Measurements from ENCODE around the gene CLPX.
"Not testable (repeated sequence)": the region's sequence is repeated elsewhere in the genome, so short reads cannot be mapped to it uniquely, and the experiment has no call there.

The CLPX gene

DNA sequence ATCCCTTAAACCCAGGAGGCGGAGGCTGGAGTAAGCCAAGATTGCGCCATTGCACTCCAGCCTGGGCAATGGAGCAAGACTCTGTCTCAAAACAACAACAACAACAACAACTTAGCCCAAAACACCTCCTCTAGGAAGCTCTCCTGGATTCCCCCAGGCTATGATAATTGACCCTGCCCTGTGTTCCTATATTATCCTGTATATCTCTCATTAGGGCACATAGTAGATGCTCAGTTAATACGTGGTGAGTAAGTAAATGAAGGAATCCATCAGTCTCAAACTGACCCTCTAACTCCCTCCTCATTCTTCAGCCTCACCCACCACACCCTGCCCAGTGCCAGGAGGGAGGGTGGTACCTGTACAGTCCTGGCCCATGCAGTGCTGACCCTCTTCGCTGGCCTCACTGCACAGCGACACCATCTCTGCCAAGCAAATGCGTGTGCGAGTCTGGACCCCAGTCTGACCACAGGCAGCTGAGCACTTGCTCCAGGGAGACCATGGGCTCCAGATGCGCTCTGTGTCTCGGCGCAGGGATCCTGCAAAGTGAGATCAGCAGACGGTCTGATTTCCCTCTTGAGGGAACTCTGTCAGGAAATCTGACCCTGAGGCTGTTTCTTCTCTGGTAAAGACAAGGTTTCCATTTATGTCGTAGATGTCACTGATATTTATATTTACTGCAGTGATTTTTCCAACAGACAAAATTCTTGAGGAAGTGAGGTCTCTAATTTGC, 20.0 kb upstream of the CLPX start:
- DNase-seq, result no peak

DNA sequence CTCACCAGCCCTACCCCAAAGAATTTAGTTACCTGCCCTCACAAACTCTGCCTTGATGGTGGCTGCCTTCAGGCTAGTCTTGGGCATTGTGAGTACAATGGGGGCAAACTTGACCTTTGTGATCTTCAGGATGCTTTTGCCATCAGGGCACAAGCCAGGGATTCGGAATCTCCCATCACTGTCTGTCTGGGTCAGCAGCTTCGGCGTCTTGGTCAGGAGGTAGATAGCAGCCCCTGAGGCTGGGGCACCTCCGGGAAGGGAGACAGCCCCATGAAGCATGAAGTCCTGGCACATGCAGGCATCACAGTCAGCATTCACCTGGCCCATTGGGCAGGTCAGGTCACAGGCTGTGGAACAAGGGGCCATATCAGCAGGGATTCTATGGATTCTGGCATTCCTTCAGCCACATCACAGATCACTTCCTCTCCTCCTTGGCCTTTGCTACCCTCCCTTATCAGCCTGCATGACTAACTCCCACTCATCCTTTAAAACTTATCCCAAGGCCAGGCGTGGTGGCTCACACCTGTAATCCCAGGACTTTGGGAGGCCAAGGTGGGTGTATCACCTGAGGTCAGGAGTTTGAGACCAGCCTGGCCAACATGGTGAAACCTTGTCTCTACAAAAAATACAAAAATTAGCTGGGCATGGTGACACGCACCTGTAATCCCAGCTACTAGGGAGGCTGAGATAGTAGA, 19.2 kb upstream of the CLPX start:
- DNase-seq, result no peak

DNA sequence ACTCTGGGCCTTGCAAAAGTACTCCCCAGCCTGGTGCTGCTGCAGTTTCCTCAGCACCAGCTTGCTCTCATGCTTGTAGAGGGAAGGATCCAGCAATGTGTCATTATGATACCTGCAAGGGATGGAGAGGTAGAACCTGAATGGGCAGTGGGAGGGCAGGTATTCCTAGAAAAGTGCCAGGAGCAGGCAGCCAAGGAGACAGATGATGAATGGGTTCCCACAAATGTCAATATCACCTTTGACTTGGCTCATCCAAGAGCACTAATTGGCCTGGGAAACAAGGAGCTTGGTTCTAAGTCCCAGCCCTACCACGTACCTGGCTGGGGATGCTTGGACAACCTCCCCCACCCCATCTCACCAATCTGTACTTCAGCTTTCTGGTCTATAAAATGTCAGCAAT, 16.8 kb upstream of the CLPX start:
- DNase-seq, result no peak

DNA sequence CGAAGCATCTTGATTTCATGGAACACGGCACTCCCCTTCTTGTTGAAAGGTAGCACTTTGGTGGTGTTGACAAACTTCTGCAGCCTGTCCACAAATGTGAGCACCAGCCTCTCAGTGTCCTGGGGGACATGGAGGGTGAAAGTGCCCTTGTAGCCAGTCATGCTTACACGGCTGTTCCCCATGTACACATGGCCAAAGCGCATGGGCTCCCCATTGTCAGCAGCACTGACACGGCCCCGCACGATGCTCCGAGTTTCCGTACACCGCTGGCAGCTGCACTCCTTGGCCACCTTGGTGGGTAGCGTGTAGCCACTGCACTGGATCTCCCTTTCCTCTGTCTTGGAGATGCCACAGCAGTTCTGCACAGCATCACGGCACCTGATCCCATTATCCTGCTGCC, 13.4 kb upstream of the CLPX start:
- no peak for DNase-seq

DNA sequence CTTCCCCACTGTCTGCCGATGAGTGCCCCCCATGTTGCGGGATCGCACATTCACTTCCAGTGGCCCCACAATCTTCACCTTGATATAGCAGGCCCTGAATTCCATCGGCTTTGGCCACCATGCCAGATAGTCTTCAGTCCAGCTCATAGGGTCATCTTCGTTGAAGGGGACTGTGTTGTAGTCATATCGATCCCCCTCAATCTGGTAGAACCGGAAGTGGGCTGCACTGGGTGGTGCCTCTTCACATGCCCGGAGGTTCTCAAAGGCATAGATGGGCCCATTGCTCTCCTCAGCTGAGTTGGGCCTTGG, 12.1 kb upstream of the CLPX start:
- no peak for DNase-seq

DNA sequence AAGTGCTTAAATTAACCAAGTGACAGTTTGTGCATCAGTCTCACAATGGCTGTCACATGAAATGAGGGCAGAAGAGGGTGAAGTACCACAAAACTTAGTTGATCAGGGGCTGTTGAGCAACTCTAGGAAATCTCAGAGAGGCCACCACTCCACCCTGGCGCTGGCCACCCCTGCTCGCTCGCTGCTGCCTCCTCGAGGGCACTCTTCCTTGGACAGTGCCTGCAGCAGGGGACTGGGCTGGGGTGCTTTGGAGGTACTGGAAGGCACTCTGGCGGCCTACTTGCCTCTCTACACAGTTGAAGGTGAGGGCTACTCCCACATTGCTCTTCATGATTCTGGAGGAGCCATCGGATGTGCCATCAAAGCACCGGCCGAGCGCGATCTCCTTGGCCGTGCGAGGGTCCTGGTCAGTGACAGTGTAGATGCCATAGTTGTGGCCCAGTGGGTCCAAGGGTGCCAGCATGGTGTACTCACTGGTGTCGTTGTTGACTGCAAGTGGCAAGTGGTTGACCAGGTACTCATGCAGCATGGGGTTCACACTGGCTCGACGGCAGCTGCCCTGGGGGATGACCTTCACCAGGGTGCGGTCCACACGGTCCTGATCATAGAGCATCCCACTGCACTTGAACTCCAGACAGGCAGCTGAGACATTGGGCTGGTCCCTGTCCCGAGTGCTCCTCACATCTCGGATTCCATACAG, 11.6 kb upstream of the CLPX start:
- no peak for DNase-seq

DNA sequence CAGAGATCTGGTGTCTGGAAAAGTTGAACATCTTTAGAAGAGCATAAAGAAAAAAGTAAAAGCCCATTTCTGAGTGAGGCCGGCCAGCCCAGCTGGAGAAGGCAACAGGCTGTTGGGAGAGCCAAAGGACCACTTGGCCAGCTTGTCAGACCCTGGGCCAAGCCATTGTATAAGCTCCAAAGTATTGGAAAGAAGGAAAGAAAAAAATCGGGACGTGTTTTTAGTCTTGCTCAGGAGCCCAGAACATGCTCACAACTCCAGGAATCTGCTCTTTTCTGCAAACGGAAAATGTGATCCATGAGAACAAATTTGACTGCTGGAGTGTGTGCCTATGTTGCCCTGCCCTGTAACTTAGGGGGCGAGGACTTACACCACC, 10.4 kb upstream of the CLPX start:
- no peak for DNase-seq

DNA sequence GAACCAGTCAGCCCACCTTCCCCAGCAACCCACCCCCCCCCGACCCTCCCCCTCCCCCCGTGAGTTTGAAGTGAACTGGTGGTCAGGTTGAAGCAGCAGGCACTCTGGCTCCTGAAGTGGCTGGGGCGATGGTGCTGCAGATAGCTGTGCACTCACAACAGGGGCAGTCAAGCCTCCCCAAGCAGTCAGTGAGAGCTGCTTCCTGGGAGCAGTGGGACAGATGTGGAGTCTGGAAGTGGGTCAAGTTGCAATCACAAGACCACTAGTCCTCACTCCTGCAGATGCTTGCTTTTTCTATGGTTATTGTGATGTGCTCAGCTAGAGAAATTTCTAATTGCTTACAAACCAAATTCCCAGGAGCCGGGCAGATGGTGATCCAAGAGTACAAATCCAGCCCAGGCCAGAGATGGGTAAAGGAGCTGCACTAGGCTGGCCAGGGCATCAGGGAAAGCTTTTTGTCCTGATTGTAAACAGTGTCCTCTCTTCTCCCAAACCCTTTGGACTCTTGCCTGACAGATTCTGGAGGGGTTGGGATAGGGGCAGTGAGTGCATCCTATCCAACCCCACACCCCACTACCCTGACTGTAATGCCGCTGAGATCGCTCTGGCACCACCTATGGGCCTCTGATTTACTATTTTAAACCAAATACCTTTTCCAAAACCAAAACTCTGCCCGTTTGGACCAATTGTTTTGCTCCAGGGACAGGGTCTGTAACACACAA, 9.8 kb upstream of the CLPX start:
- no peak for DNase-seq

DNA sequence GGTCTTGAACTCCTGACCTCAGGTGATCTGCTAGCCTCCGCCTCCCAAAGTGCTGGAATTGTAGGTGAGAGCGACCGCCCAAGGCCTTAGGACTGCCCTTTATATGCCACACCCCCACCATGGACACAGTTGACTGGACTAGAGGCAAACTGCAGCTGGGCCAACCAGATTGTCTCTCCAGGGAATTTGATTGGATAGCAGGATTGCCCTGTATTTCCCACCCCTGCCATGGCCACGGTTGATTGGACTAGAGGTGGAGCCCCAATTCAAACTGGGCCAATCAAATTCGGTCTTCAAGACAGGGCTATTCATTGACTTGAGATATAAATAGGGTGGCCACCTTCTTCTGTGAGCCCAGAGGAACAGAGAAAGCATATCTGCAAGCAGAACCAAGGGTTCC, 6.9 kb upstream of the CLPX start:
- DNase-seq, result no peak

DNA sequence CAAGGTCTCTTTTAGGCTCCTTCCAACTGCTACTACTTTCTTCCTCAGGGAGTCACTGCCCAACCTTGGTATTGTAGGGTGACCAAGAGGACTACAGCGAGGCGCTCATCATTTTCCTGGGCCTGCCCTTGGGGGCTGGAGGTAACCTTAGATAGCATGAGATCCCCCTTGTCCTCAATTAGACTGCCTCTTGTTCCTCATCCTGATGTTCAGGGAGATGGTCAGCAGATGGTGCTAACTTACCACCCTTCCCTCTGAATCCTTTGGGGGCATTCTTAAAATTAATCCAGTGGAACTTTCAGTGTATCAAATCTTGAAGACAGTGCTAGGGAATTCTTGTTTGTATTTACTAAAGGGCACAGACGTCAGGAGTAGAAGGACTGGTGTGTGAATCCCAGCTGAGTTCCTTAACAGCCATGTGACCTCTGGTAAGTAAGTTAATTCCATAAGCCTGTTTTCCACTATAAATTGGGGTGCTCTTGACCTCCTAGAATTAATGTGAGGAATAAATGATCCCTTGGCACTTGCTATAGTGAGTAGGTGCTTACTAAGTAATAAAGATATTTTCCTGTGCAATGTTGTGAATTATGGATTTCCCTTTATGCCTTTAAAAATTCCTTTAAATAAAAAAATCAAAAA, 4.1 kb upstream of the CLPX start:
- DNase-seq, result no peak

DNA sequence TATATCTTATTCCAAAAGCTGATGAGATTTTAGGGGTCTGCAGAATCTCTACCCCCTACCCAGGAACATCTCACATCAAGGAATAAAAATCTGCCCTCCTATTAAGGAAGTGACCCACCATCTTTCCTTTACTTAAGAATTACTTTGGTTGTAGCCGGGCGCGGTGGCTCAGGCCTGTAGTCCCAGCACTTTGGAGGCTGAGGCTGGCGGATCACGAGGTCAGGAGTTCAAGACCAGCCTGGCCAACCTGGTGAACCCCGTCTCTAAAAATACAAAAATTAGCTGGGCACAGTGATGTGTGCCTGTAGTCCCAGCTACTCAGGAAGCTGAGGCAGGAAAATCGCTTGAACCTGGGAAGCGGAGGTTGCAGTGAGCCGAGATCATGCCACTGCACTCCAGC, 3.3 kb upstream of the CLPX start:
- not testable (repeated sequence) for DNase-seq

DNA sequence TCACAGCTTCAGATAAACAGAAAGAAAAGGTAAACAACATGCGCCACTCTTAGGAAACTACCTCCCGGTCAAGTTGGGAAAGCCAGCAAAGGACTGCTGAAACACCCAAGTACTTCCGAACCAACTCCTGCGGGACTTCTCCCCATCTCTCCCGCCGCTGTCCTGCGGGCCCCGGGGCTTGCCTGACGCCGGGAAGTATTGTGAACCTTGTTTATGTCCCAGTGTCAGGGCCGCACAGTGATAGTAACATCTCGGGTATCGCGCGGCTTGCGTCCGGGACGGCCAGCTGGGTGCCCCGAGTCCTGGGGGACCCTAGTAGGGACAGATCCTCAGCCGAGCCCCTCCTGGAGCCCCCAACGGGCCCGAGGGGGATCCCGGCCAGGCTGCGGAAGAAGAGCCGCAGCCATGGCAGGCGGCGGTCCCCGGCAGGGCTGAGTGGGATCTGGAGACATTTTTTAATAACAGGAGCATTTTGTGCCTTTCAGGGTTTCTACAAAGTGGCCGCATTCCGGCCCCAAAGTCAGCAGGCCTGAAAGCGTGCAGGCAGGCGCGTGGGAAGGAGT, 756 bp downstream of the CLPX start:
- no peak for DNase-seq

DNA sequence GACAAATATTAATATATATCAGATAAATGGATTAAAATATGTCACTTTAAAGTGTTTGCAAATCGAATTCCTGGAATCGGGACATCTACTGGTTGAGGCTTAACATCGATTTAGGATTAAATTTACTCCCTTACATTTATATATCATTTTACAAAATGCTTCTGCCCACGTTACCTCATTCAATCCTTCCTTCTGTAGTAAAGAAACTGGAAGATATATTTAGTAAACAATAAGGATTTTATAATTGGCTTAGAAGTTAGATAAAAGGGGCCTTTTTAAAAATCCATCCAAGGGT, 1.3 kb downstream of the CLPX start:
- DNase-seq, result no peak

DNA sequence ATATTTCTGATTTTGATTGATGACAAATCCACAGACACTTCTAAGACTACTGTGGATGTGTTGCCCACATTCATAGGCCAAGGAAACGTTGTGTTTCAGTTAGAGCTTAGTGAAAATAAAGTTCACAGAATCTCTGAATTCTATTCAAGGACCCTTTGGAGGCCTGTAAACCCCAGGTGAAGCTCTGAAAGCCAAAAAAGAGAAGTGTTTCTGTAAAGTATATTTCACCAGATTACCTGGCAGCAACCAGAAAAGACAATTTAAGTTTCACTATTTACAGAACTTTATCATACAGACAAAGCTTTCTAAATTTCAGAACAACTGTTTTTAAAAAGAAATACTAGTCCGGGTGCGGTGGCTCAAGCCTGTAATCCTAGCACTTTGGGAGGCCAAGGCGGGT, 2.6 kb downstream of the CLPX start:
- no peak for DNase-seq

DNA sequence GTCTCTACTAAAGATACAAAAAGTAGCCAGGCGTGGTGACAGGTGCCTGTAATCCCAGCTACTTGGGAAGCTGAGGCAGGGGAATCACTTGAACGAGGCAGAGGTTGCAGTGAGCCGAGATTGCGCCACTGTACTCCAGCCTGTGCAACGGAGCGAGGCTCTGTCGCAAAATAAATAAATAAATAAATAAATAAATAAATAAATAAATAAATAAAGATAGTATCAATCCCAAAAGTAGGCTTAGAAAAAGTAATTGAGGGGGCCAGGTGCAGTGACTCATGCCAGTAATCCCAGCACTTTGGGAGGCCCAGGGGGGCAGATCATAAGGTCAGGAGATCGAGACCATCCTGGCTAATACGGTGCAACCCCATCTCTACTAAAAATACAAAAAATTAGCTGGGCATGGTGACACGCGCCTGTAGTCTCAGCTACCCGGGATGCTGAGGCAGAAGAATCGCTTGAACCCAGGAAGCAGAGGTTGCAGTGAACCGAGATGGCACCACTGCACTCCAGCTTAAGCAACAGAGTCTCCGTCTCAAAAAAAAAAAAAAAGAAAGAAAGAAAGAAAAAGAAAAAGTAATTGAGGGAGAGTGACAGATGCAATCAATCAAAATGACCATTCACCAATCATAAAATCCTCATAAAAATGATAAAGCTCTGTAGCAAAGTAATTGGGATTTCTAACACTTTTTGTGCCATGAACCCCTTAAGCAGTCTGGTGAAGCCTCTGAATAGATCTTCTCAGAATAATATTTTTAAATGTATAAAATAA, 3.4 kb downstream of the CLPX start:
- not testable (repeated sequence) for DNase-seq

DNA sequence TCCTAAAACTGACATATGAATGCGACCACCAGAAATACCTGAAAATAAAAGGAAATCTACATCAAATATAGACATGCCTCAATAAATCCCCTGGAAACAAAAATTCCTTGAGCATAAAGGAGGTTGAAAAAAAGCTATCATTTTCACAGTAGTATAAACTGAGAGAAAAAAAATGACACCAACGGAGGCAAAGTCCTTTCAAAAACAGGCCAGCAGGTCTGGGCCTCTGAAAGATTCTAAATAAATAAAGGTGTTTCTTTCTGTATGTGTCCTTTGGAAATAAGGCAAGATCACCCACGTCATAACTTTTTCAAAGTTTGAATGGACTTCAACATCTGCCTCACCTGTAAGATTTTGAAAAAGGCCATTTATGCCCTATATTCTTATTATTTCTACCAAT, 5.0 kb downstream of the CLPX start:
- no peak for DNase-seq

DNA sequence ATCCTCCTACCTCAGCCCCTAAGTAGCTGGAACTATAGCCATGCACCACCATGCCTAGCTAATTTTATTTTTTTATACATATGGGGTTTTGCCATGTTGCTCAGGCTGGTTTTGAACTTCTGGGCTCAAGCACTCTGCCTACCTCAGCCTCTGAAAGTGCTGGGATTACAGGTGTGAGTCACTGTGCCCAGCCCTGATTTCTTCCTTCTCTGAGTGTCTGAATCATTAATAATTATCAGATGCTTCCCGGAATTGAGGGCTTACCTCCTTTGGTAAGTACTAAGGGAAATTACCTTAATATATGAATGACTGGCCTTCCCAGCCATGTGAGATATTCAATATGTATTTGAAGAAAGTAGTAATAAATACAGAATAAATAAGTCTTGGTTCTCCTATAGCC, 7.2 kb downstream of the CLPX start:
- no peak for DNase-seq

DNA sequence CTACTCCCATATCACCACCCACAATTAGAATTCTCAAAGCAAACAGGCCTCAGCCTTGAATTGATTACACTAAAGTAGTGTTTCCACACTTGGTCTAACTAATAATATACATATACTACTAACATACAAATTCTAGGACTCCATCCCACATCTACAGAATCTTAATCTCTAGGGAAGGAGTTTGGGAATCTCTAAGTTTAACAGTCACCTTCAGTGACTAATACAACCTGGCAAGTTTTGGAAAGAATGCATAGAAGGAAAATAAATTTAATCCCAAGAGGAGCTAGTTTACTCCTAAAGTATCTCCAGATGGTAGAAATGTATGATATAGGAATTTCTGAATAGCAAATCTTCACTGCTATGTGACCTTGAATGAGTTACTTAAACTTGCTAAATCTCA, 9.1 kb downstream of the CLPX start:
- no peak for DNase-seq

DNA sequence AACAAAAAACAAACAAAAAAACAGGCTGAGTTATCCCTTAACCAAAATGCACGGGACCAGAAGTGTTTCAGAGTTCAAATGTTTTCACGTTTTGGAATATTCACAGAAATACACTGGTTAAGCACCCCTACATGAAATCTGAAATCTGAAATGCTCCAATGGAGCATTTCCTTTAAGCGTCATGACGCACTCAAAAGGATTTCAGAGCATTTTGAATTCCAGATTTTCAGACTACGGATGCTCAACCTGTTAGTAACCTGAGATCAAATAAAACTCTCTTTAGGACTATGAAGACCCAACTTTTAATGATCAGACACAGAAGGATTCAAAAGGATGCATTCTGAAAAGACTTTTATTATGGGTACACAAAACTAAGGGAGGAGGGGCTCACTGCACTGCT, 9.6 kb downstream of the CLPX start:
- no peak for DNase-seq

DNA sequence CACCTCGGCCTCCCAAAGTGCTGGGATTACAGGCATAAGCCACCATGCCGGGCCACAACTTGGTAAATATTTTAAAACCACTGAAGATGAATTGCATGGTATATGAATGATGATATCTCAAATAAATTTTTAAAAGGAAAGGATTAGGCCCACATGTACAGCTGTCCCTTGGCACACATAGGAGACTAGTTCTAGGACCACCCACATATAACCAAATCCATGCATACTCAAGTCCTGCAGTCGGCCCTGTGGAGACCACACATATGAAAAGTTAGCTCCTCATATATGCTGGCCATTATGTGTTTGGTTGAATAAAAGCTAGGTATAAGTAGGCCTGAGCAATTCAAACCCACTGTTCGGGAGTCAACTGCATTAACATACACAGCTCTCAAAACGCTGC, 10.6 kb downstream of the CLPX start:
- no peak for DNase-seq

DNA sequence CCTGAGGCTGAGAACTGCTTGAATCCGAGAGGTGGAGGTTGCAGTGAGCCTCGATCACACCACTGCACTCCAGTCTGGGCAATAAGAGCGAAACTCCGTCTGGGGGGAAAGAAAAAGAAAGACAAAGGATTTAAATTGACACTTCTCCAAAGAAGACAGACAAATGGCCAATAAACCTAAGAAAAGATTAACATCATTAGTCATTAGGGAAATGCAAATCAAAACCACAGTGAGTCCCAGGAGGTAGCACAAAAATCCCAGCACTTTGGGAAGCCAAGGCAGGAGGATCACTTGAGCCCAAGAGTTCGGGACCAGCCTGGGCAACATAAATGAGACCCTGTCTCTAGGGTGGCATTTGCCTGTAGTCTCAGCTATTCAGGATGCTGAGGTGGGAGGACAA, 12.6 kb downstream of the CLPX start:
- no peak for DNase-seq

DNA sequence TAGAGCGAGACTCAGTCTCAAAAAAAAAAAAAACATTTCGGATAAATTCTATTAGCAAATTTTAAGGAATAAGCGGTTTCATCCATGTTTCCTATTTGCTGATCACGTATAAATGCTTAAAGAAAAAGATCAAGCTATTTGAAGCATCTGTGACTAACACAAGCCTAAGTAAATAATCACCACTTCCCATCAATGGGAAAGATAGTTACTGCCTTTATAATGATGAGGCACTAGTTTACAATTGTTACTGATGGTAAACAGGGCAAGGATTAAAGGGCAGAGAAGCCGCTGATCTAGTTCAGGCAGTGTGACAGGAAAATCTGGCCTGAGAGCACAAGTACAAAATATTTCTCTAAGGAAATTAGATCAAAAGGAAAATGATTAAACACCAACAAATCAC, 13.7 kb downstream of the CLPX start:
- no peak for DNase-seq

DNA sequence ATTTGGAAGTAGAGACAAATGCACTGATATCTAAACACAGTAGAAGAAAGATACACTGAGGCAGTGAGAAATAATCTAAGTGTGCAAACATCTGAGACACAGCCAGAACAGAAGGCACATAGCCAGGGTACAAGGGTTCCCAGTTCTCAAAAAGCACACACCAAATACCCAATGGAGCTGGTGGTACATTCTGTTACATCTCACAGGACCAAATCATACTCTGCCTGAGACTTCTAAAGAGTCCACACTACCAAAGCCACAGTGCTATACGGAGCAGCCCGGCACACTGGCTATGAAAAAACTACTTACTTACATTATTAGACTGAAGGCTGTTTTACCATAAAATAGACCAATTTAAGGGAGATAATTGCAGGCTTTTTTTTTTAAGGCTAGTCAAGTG, 19.3 kb downstream of the CLPX start:
- DNase-seq, result no peak

Data from NCI-H1417 treated with DMSO at 0.1 percent for 48 hours (cell line).